HUES48 (cell line): ENCODE data around the gene LRRC4B.
A peak's percentile ranks its signal among the peaks of the same experiment; 100 is the strongest.

Experiments used
- H3K27ac ChIP-seq: one replicate; pipeline ENCODE4 v1.7.0; 2013; ENCODE audit warnings: low read depth, low read length, inconsistent platforms
- H3K27me3 ChIP-seq: 2 replicates; pipeline ENCODE4 v1.6.1; 2013; ENCODE audit warnings: mild to moderate bottlenecking, low read length; ENCODE audit not compliant: control insufficient read depth, insufficient read depth
- H3K36me3 ChIP-seq: 2 replicates; pipeline ENCODE4 v1.6.1; 2013; ENCODE audit warnings: low read length; ENCODE audit not compliant: control insufficient read depth, insufficient read depth
- H3K4me1 ChIP-seq: 2 replicates; pipeline ENCODE4 v1.6.1; 2013; ENCODE audit warnings: mild to moderate bottlenecking, low read length; ENCODE audit not compliant: control insufficient read depth, insufficient read depth
- H3K4me3 ChIP-seq: 2 replicates; pipeline ENCODE4 v1.5.1; 2013; ENCODE audit warnings: mild to moderate bottlenecking, low read depth, low read length
- H3K9ac ChIP-seq: 2 replicates; pipeline ENCODE4 v1.6.1; 2013; ENCODE audit warnings: mild to moderate bottlenecking, low read depth, low read length, moderate library complexity
- H3K9me3 ChIP-seq: 2 replicates; pipeline ENCODE4 v1.6.1; 2013; ENCODE audit warnings: low read length; ENCODE audit not compliant: control insufficient read depth, insufficient read depth

LRRC4B gene

GRCh38 chr19:50558039-50558438 lies 10.2 kb downstream of the LRRC4B start:
- Histone ChIP-seq H3K36me3 (no peaks in the 10 kb centered on the region), H3K27ac (no peak overlapping the region), H3K9me3 (no peaks in the 10 kb centered on the region), H3K9ac (no peak overlapping the region), H3K27me3 (peaks cover 29% of the 10 kb centered on the region), H3K4me1 (peaks cover 4% of the 10 kb centered on the region; the same call in 1 of the 2 replicates), H3K4me3 (no peak overlapping the region)

- Histone ChIP-seq H3K27me3 (peaks cover 36% of the 10 kb centered on the region), H3K9ac (no peak overlapping the region), H3K27ac (no peak overlapping the region), H3K36me3 (no peaks in the 10 kb centered on the region), H3K4me3 (peak overlapping the region; percentile 89), H3K4me1 (peaks cover 4% of the 10 kb centered on the region; the same call in 1 of the 2 replicates), H3K9me3 (no peaks in the 10 kb centered on the region)
Observed at GRCh38 chr19:50557009-50557613, 11.1 kb downstream of the LRRC4B start.

- H3K9me3 ChIP-seq = no peaks in the 10 kb centered on the region
- H3K27me3 ChIP-seq = peaks cover 42% of the 10 kb centered on the region
- H3K4me1 ChIP-seq = peaks cover 4% of the 10 kb centered on the region; the same call in 1 of the 2 replicates
- H3K4me3 ChIP-seq = peak overlapping the region; percentile 89
- H3K27ac ChIP-seq = no peak overlapping the region
- no peaks in the 10 kb centered on the region for H3K36me3 ChIP-seq
- H3K9ac ChIP-seq = no peak overlapping the region
Observed at GRCh38 chr19:50556282-50557008, 11.8 kb downstream of the LRRC4B start.

GRCh38 chr19:50555450-50556281 lies 12.6 kb downstream of the LRRC4B start:
- Histone ChIP-seq H3K4me3 (peak overlapping the region; percentile 89), H3K36me3 (no peaks in the 10 kb centered on the region), H3K27me3 (peaks cover 50% of the 10 kb centered on the region), H3K27ac (no peak overlapping the region), H3K4me1 (peaks cover 5% of the 10 kb centered on the region; the same call in 1 of the 2 replicates), H3K9me3 (no peaks in the 10 kb centered on the region), H3K9ac (no peak overlapping the region)

GRCh38 chr19:50555033-50555432 lies 13.2 kb downstream of the LRRC4B start:
- Histone ChIP-seq H3K27me3 (peaks cover 56% of the 10 kb centered on the region), H3K4me3 (no peak overlapping the region), H3K36me3 (no peaks in the 10 kb centered on the region), H3K4me1 (peaks cover 6% of the 10 kb centered on the region; the same call in 1 of the 2 replicates), H3K27ac (no peak overlapping the region), H3K9ac (no peak overlapping the region), H3K9me3 (no peaks in the 10 kb centered on the region)

GRCh38 chr19:50554212-50554611 lies 14.0 kb downstream of the LRRC4B start:
- no peaks in the 10 kb centered on the region for H3K36me3 ChIP-seq
- peaks cover 60% of the 10 kb centered on the region for H3K27me3 ChIP-seq
- H3K4me1 ChIP-seq = peaks cover 6% of the 10 kb centered on the region; the same call in 1 of the 2 replicates
- no peak overlapping the region for H3K4me3 ChIP-seq
- no peaks in the 10 kb centered on the region for H3K9me3 ChIP-seq
- no peak overlapping the region for H3K27ac ChIP-seq
- no peak overlapping the region for H3K9ac ChIP-seq

GRCh38 chr19:50553134-50553703 lies 15.0 kb downstream of the LRRC4B start:
- Histone ChIP-seq H3K36me3 (no peaks in the 10 kb centered on the region), H3K27ac (no peak overlapping the region), H3K4me3 (no peak overlapping the region), H3K4me1 (peaks cover 6% of the 10 kb centered on the region; the same call in 1 of the 2 replicates), H3K9ac (no peak overlapping the region), H3K27me3 (peaks cover 60% of the 10 kb centered on the region), H3K9me3 (no peaks in the 10 kb centered on the region)

- Histone ChIP-seq H3K36me3 (no peaks in the 10 kb centered on the region), H3K9me3 (no peaks in the 10 kb centered on the region), H3K27ac (no peak overlapping the region), H3K9ac (no peak overlapping the region), H3K27me3 (peaks cover 55% of the 10 kb centered on the region), H3K4me1 (peaks cover 6% of the 10 kb centered on the region; the same call in 1 of the 2 replicates), H3K4me3 (no peak overlapping the region)
Observed at GRCh38 chr19:50552540-50552939, 15.7 kb downstream of the LRRC4B start.

GRCh38 chr19:50551715-50552187 lies 16.5 kb downstream of the LRRC4B start:
- H3K27me3 ChIP-seq = peaks cover 55% of the 10 kb centered on the region
- peak overlapping the region; percentile 60 for H3K4me3 ChIP-seq
- H3K4me1 ChIP-seq = peaks cover 6% of the 10 kb centered on the region; the same call in 1 of the 2 replicates
- H3K9me3 ChIP-seq = no peaks in the 10 kb centered on the region
- no peak overlapping the region for H3K27ac ChIP-seq
- no peak overlapping the region for H3K9ac ChIP-seq
- H3K36me3 ChIP-seq = no peaks in the 10 kb centered on the region

GRCh38 chr19:50551034-50551714 lies 17.1 kb downstream of the LRRC4B start:
- H3K4me3 ChIP-seq = peak overlapping the region; percentile 60
- H3K27me3 ChIP-seq = peaks cover 55% of the 10 kb centered on the region
- H3K27ac ChIP-seq = no peak overlapping the region
- H3K9ac ChIP-seq = no peak overlapping the region
- no peaks in the 10 kb centered on the region for H3K9me3 ChIP-seq
- H3K4me1 ChIP-seq = peaks cover 6% of the 10 kb centered on the region; the same call in 1 of the 2 replicates
- H3K36me3 ChIP-seq = no peaks in the 10 kb centered on the region
